Kidney epithelial cell (primary cell): Measurements from ENCODE around the gene RIPOR3. TPM values are rescaled to one million over a fixed set of nuclear protein-coding genes. Genes with fewer than 3 reads are reported as not detected.
"Not testable (repeated sequence)": the region's sequence is repeated elsewhere in the genome, so short reads cannot be mapped to it uniquely, and the experiment has no call there.

Source experiments
- DNase-seq: peaks from one replicate; pipeline ENCODE4 v3.0.0-alpha.2; 2010; ENCODE audit warnings: low read depth
- H3K27me3 ChIP-seq: 2 replicates; pipeline ENCODE4 v1.6.0; 2011; ENCODE audit warnings: low read length; ENCODE audit not compliant: control insufficient read depth, insufficient read depth
- H3K36me3 ChIP-seq: 2 replicates; pipeline ENCODE4 v1.5.1; 2011; ENCODE audit warnings: low read length; ENCODE audit not compliant: control insufficient read depth, insufficient read depth
- H3K4me3 ChIP-seq: 2 replicates; pipeline ENCODE4 v1.5.1; 2011; ENCODE audit warnings: low read depth, mild to moderate bottlenecking, control low read depth, low read length
- total RNA-seq: library from RNA; depleted of rRNA; stranded (reverse); fragments of >200 nt; gene quantifications from 2 replicates; pipeline ENCODE4 v1.2.3, GENCODE V29; 2015
- TF ChIP-seq, protein P1 (sequence below): IDR thresholded peaks from 2 replicates; pipeline ENCODE4 v1.5.1; 2011; ENCODE audit warnings: mild to moderate bottlenecking, moderate library complexity, low read length, control low read depth, inconsistent platforms; ENCODE audit not compliant: insufficient read depth, poor library complexity, severe bottlenecking

RIPOR3 gene
- total RNA-seq, 1 donor from 2014 or later = 0.08 TPM

DNA sequence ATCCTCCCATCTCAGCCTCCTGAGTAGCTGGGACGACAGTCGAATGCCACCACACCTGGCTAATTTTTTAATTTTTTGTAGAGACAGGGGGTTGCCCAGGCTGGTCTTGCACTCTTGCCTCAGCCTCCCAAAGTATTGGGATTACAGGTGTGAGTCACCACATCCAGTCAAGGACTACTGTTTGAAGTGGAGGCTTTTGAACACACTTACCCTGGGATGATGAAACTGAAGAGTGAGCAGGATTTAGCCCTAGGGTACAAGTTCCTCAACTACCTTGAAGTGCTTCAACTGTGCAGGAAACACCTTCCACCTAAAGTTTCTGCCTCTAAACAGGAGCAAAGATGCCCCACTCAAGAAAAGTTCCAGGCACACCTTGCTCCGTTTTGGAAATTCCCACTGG lies 24.4 kb upstream of the RIPOR3 start:
- no peak overlapping the region for H3K4me3 ChIP-seq
- H3K27me3 ChIP-seq = no peaks in the 10 kb centered on the region
- TF ChIP-seq, protein P1, sequence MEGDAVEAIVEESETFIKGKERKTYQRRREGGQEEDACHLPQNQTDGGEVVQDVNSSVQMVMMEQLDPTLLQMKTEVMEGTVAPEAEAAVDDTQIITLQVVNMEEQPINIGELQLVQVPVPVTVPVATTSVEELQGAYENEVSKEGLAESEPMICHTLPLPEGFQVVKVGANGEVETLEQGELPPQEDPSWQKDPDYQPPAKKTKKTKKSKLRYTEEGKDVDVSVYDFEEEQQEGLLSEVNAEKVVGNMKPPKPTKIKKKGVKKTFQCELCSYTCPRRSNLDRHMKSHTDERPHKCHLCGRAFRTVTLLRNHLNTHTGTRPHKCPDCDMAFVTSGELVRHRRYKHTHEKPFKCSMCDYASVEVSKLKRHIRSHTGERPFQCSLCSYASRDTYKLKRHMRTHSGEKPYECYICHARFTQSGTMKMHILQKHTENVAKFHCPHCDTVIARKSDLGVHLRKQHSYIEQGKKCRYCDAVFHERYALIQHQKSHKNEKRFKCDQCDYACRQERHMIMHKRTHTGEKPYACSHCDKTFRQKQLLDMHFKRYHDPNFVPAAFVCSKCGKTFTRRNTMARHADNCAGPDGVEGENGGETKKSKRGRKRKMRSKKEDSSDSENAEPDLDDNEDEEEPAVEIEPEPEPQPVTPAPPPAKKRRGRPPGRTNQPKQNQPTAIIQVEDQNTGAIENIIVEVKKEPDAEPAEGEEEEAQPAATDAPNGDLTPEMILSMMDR = no peak
- no peaks in the 10 kb centered on the region for H3K36me3 ChIP-seq
- DNase-seq = no peak

DNA sequence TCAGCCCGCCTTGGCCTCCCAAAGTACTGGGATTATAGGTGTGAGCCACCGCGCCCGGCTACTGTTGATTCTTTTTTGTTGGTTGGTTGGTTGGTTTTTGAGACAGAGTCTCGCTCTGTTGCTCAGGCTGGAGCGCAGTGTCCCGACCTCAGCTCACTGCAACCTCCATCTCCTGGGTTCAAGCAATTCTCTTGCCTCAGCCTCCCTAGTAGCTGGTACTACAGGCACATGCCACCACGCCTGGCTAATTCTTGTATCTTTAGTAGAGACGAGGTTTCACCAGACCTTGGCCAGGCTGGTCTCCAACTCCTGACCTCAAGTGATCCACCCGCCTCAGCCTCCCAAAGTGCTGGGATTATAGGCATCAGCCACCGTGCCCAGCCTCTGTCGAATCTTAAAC lies 23.1 kb upstream of the RIPOR3 start:
- DNase-seq, H3K27me3 ChIP-seq, H3K36me3 ChIP-seq, H3K4me3 ChIP-seq: not testable (repeated sequence)

DNA sequence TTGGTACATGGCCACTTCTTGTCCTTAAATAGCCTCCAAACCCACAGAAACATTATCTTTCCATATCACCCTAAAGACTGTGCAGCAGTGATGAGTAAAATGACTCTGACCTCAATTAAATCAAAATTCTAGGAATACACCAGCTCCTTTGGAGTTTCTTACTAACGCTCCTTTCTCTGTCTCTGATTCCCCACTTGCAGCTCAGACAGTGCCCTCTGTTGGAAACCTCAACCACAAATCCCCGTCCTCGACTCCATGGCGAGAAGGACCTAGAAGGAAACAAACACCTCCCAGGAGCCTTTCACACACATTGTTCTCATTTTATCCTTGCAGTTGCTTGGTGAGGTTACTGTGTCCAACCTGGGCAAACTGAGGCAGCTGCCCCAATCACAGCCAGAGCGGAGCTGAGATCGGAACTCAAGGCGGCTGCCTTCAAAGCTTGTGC lies 22.3 kb upstream of the RIPOR3 start:
- TF ChIP-seq, protein P1 = peak; percentile 38
- no peak overlapping the region for H3K4me3 ChIP-seq
- DNase-seq = no peak
- H3K36me3 ChIP-seq = no peaks in the 10 kb centered on the region
- no peaks in the 10 kb centered on the region for H3K27me3 ChIP-seq

DNA sequence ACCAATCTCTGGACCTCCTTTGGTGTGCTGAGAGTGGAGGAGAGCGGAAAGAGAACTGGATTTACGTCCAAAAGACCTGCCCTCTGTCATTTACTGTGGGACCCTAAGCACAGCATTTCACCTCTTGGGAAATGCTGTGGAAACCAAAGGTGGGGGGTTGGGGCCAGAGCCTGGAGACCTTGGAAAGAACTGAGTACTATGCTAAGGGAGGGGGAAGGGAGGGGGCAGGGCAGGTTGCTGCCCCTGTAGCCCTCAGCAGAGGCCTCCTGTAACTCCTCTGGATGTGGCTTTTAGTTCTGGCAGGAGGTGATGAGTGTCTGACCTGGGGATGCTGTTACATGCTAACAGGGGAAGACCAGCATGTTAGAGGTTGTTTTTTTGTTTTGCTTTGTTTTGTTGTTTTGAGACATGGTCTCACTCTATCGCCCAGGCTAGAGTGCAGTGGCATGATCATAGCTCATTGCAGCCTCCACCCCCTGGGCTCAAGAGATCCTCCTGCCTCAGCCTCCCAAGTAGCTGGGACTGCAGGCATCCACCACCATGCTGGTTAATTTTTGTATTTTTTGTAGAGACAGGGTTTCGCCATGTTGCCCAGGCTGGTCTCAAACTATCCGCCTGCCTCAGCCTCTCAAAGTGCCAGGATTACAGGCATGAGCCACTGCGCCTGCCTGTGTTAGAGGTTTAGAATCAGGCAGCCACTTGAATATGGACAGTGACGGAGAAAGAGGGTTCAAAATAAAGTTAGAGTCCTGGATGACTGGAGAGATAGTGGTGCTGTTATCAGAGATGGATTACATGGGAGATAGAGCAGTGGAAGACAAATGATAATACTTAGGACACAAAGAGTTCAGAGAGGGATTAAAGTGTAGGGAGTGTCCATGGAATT lies 21.7 kb upstream of the RIPOR3 start:
- DNase-seq = no peak
- Histone ChIP-seq H3K36me3 (no peaks in the 10 kb centered on the region), H3K4me3 (no peak overlapping the region), H3K27me3 (no peaks in the 10 kb centered on the region)
- TF ChIP-seq, protein P1 = no peak

DNA sequence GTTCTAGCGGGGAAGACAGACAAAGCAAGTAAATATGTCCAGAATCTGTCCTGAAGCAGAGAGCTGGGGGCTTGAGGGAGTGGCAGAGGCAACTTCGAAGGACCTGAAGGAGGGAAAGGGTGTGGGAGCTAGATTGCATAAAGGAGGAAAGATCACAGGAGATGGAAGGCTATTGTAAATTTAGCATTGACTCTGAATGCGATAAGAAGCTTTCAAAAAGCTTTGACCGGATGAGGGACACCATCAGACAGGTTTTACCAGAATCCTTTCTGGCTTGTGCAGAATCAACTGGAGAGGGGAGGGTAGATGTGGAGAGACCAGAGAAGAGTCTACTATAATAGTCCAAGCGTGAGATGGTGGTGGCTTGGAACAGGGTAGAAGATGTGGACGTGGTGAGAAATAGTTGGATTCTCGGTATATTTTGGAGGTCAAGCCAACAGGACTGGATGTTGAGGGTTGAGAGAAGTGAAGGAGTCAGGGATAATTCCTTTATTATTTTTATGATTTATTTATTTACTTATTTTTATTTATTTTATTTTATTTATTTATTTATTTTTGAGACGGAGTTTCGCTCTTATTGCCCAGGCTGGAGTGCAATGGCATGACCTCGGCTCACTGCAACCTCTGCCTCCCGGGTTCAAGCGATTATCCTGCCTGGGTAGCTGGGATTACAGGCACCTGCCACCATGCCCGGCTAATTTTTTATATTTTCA lies 19.9 kb upstream of the RIPOR3 start:
- TF ChIP-seq, protein P1 = no peak

DNA sequence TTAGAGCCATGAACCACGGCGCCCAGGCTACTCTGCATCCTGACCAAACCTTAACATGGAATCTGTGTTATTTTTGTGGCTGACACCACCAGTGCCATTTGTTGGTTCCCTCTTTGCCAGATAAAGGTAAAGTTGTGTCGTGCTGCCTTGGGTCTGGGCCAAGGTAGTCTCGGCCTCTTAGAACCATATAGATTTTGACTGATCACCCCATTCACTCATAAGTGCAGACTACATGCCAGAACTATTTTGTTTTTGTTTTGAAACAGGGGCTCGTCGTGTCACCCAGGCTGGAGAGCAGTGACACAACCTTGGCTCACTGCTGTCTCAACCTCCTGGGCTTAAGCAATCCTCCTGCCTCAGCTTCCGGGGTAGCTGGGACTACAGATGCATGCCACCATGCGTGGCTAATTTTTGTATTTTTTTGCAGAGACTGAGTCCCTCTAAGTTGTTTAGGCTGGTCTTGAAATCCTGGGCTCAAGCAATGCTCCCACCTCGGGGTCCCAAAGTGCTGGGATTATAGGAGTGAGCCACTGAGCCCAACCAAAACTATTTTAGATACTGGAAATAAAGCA lies 19.2 kb upstream of the RIPOR3 start:
- no peak for DNase-seq
- Histone ChIP-seq H3K36me3 (no peaks in the 10 kb centered on the region), H3K27me3 (no peaks in the 10 kb centered on the region), H3K4me3 (no peak overlapping the region)
- TF ChIP-seq, protein P1 = no peak

More for the DNA sequence above, 19.9 kb upstream of the RIPOR3 start:
- DNase-seq = no peak
- H3K4me3 ChIP-seq = no peak overlapping the region
- no peaks in the 10 kb centered on the region for H3K27me3 ChIP-seq
- no peaks in the 10 kb centered on the region for H3K36me3 ChIP-seq
